Adipose tissue (tissue), 3 donors: ENCODE measurements around the gene OTUD5. TPM values are rescaled to one million over a fixed set of nuclear protein-coding genes. Genes with fewer than 3 reads are reported as not detected.

Experiments used
- H3K27ac ChIP-seq: one replicate; pipeline ENCODE4 v1.5.1; 2013; ENCODE audit warnings: low read depth, low read length
- WGBS, 3 donors: extraction: QIAGEN DNeasy Blood & Tissue Kit; methylation state at CpG; one replicate each; pipeline ENCODE4 v1.1.7; 2013; 5-methylcytosine and 5-hydroxymethylcytosine counted together
- polyA plus RNA-seq, 3 donors: library from polyadenylated mRNA; stranded (reverse); fragments of 200-250 nt; gene quantifications; one replicate each; pipeline ENCODE4 v1.2.3, GENCODE V29; 2013
- donor health status: healthy with polysubstance abuse.
- donor health status: Bipolar disorder and iron deficiency.
- donor health status: healthy.

The OTUD5 gene
- polyA plus RNA-seq, 3 donors, result 17.6 to 37.9 (median 31.4) TPM

- no peak within 1 kb of the TSS for H3K27ac ChIP-seq
- 0 to 31% (median 1%) methylated on average over 38 to 55 of the region's 55 CpGs for WGBS, 3 donors
These were observed 38.6 kb downstream of the OTUD5 start, which contains the start of gene PIM2 for GRCh38 chrX:48918643-48919340. Gene PIM2 (minus strand): TSS chrX:48919024. CDS start chrX:48918834, 190 bp downstream.

- WGBS, 3 donors, result 5 to 40% (median 10%) methylated on average over 18 to 23 of the region's 23 CpGs
- H3K27ac ChIP-seq, result no peak overlapping the region
These were observed 39.1 kb downstream of the OTUD5 start for GRCh38 chrX:48918301-48918642.

GRCh38 chrX:48917139-48918001, 40.0 kb downstream of the OTUD5 start:
- WGBS, 3 donors, result 19 to 41% (median 21%) methylated on average over 17 to 27 of the region's 27 CpGs
- H3K27ac ChIP-seq, result no peak overlapping the region

- 86 to 93% (median 86%) methylated on average over 11 to 13 of the region's 13 CpGs for WGBS, 3 donors
- no peak overlapping the region for H3K27ac ChIP-seq
These were observed 42.6 kb downstream of the OTUD5 start for GRCh38 chrX:48914593-48915493.

- WGBS, 3 donors, result 89 to 90% (median 90%) methylated on average over 4 to 5 of the region's 5 CpGs
- H3K27ac ChIP-seq, result no peak overlapping the region
These were observed 43.6 kb downstream of the OTUD5 start for GRCh38 chrX:48913605-48914366.

- H3K27ac ChIP-seq, result no peak within 1 kb of the TSS
- 0 to 28% (median 0%) methylated on average over 46 to 60 of the region's 60 CpGs for WGBS, 3 donors
These were observed 45.8 kb downstream of the OTUD5 start, which contains the start of gene SLC35A2 for GRCh38 chrX:48911412-48912182. Gene SLC35A2 (minus strand): TSS chrX:48911646. CDS start chrX:48911636, 10 bp downstream.

- WGBS, 3 donors, result 1 to 24% (median 1%) methylated on average over 12 of the region's 12 CpGs
- H3K27ac ChIP-seq, result no peak overlapping the region
These were observed 46.4 kb downstream of the OTUD5 start for GRCh38 chrX:48910926-48911411.

GRCh38 chrX:48909703-48910294, 47.6 kb downstream of the OTUD5 start:
- no peak overlapping the region for H3K27ac ChIP-seq
- WGBS, 3 donors, result 92 to 95% (median 93%) methylated on average over 12 to 17 of the region's 17 CpGs

- H3K27ac ChIP-seq, result no peak overlapping the region
- 68 to 80% (median 70%) methylated on average over 1 of the region's 1 CpG for WGBS, 3 donors
These were observed 48.8 kb downstream of the OTUD5 start for GRCh38 chrX:48908600-48908999.

- H3K27ac ChIP-seq, result no peak overlapping the region
- WGBS, 3 donors, result 90 to 91% (median 91%) methylated on average over 17 to 20 of the region's 20 CpGs
These were observed 52.2 kb downstream of the OTUD5 start for GRCh38 chrX:48905090-48905790.

- 82 to 89% (median 87%) methylated on average over 11 to 14 of the region's 14 CpGs for WGBS, 3 donors
These were observed 52.8 kb downstream of the OTUD5 start for GRCh38 chrX:48904626-48905025.

GRCh38 chrX:48904180-48904579, 53.2 kb downstream of the OTUD5 start:
- WGBS, 3 donors, result 73 to 84% (median 82%) methylated on average over 8 of the region's 8 CpGs
- no peak overlapping the region for H3K27ac ChIP-seq

More at GRCh38 chrX:48904626-48905025, 52.8 kb downstream of the OTUD5 start:
- H3K27ac ChIP-seq, result no peak overlapping the region

- 86 to 89% (median 86%) methylated on average over 6 of the region's 6 CpGs for WGBS, 3 donors
- no peak overlapping the region for H3K27ac ChIP-seq
These were observed 54.1 kb downstream of the OTUD5 start for GRCh38 chrX:48903290-48903689.

GRCh38 chrX:48902776-48903175, 54.6 kb downstream of the OTUD5 start:
- 83 to 97% (median 85%) methylated on average over 11 to 14 of the region's 14 CpGs for WGBS, 3 donors
- H3K27ac ChIP-seq, result no peak overlapping the region

- no peak overlapping the region for H3K27ac ChIP-seq
- WGBS, 3 donors, result 84 to 94% (median 91%) methylated on average over 19 to 20 of the region's 20 CpGs
These were observed 55.3 kb downstream of the OTUD5 start for GRCh38 chrX:48902135-48902534.

GRCh38 chrX:48901069-48901468, 56.3 kb downstream of the OTUD5 start:
- WGBS, 3 donors, result 79 to 92% (median 88%) methylated on average over 7 of the region's 7 CpGs

More at GRCh38 chrX:48901069-48901468, 56.3 kb downstream of the OTUD5 start:
- no peak overlapping the region for H3K27ac ChIP-seq
